Measurements from ENCODE around the gene NUDT22. TPM values are rescaled to one million over a fixed set of nuclear protein-coding genes. Genes with fewer than 3 reads are reported as not detected.

The NUDT22 gene
- total RNA-seq, 3 donors from 2014 or later = 34.2 to 58.0 (median 36.7) TPM

DNA sequence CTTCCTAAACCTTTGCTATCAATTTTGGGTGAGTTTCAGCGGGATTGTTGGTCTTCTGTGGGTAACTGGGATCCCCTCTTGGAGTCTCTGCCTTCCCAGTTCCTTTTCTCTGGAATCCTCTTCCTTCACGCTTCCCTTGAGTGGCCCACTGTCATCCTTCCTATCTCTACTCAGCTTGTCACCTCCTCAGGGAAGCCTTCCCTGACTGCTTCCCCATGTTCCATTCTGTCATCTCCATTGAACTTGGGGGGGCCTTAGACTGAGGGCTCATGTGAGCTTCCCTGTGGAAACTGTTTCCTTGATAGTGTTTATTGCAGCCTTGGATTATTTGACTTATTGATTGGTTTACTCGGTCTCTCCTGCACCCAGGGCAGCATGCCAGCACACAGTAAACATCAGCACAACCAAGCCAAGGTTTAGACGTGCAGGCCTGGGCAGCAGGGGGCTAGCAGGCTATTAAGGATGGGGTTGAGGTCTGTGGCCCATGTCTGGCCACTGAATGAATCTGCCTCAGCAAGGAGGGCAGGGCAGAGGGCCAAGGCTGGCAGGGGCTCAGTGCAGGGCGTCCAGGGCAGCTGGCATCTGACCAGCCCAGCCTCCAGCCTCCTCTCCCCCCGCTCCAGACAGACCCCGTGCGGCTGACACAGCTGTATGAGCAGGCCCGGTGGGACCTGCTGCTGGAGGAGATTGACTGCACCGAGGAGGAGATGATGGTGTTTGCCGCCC, 7.3 kb upstream of the NUDT22 start:
- Histone ChIP-seq H3K4me1 (no peaks in the 10 kb centered on the region), H3K27me3 (no peaks in the 10 kb centered on the region), H3K36me3 (no peaks in the 10 kb centered on the region), H3K27ac (no peak overlapping the region), H3K4me3 (no peak overlapping the region), H3K9me3 (no peaks in the 10 kb centered on the region)
- intact Hi-C loops (cut with DNase I; ENCODE audit: low total_unique reads) = no loop called here
- no peak for DNase-seq (ENCODE audit: low spot score in 2 of 2)
- no peak for TF ChIP-seq POLR2A (IDR thresholded peaks at IDR 0.05)
- TF ChIP-seq, protein P1, sequence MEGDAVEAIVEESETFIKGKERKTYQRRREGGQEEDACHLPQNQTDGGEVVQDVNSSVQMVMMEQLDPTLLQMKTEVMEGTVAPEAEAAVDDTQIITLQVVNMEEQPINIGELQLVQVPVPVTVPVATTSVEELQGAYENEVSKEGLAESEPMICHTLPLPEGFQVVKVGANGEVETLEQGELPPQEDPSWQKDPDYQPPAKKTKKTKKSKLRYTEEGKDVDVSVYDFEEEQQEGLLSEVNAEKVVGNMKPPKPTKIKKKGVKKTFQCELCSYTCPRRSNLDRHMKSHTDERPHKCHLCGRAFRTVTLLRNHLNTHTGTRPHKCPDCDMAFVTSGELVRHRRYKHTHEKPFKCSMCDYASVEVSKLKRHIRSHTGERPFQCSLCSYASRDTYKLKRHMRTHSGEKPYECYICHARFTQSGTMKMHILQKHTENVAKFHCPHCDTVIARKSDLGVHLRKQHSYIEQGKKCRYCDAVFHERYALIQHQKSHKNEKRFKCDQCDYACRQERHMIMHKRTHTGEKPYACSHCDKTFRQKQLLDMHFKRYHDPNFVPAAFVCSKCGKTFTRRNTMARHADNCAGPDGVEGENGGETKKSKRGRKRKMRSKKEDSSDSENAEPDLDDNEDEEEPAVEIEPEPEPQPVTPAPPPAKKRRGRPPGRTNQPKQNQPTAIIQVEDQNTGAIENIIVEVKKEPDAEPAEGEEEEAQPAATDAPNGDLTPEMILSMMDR (IDR thresholded peaks at IDR 0.05) = no peak
- TF ChIP-seq POLR2AphosphoS5 (IDR thresholded peaks at IDR 0.05) = no peak

DNA sequence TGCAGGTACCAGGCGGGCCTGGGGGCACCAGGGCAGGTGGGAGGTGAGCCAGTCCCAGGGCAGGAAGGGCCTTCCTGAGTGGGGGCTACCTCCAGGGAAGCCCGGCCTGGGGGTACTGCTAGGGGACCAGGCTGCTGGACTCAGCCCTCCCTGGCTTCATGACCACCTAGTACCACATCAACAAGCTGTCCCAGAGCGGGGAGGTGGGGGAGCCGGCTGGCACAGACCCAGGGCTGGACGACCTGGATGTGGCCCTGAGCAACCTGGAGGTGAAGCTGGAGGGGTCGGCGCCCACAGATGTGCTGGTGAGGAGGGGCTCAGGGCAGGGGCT, 6.8 kb upstream of the NUDT22 start:
- no peak for DNase-seq (ENCODE audit: low spot score in 2 of 2)
- no peaks in the 10 kb centered on the region for H3K4me1 ChIP-seq
- intact Hi-C loops (cut with DNase I; ENCODE audit: low total_unique reads) = no loop called here
- no peak overlapping the region for H3K4me3 ChIP-seq
- no peaks in the 10 kb centered on the region for H3K9me3 ChIP-seq
- H3K27me3 ChIP-seq = no peaks in the 10 kb centered on the region
- no peaks in the 10 kb centered on the region for H3K36me3 ChIP-seq
- no peak overlapping the region for H3K27ac ChIP-seq
- TF ChIP-seq POLR2A (IDR thresholded peaks at IDR 0.05) (no peak), POLR2AphosphoS5 (IDR thresholded peaks at IDR 0.05) (no peak)
- TF ChIP-seq, protein P1 (IDR thresholded peaks at IDR 0.05) = no peak

DNA sequence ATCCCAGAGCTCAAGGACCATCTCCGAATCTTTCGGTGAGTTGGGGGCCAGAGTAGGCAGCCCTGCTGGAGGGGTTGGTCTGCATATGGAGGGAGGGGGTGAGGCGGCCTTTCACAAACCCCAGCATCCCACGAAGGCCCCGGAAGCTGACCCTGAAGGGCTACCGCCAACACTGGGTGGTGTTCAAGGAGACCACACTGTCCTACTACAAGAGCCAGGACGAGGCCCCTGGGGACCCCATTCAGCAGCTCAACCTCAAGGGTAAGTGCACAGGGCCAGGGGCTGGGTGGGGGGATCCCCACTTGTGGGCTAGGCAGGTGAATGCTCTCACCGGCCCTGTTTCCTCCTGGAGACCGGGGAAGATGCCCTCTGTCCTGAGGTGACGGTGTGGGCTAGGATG, 6.3 kb upstream of the NUDT22 start:
- Histone ChIP-seq H3K9me3 (no peaks in the 10 kb centered on the region), H3K36me3 (no peaks in the 10 kb centered on the region), H3K27ac (no peak overlapping the region), H3K4me1 (no peaks in the 10 kb centered on the region), H3K4me3 (no peak overlapping the region), H3K27me3 (no peaks in the 10 kb centered on the region)
- DNase-seq (ENCODE audit: low spot score in 2 of 2) = no peak
- TF ChIP-seq POLR2AphosphoS5 (IDR thresholded peaks at IDR 0.05) (no peak), POLR2A (IDR thresholded peaks at IDR 0.05) (no peak)
- TF ChIP-seq, protein P1 (IDR thresholded peaks at IDR 0.05) = no peak
- intact Hi-C loops (cut with DNase I; ENCODE audit: low total_unique reads) = no loop called here

DNA sequence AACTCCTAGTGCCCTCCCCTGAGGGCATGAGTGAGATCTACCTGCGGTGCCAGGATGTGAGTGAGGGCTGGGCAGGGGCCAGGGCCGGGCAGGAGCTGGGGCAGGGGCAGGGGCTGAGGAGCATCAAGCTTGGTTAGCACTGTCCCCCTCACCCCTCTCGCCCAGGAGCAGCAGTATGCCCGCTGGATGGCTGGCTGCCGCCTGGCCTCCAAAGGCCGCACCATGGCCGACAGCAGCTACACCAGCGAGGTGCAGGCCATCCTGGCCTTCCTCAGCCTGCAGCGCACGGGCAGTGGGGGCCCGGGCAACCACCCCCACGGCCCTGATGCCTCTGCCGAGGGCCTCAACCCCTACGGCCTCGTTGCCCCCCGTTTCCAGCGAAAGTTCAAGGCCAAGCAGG, 5.8 kb upstream of the NUDT22 start:
- intact Hi-C loops (cut with DNase I; ENCODE audit: low total_unique reads) = no loop called here
- H3K36me3 ChIP-seq = no peaks in the 10 kb centered on the region
- no peaks in the 10 kb centered on the region for H3K4me1 ChIP-seq
- H3K27me3 ChIP-seq = no peaks in the 10 kb centered on the region
- no peak overlapping the region for H3K27ac ChIP-seq
- no peak overlapping the region for H3K4me3 ChIP-seq
- TF ChIP-seq POLR2AphosphoS5 (IDR thresholded peaks at IDR 0.05) = no peak
- TF ChIP-seq POLR2A (IDR thresholded peaks at IDR 0.05) = no peak
- TF ChIP-seq, protein P1 (IDR thresholded peaks at IDR 0.05) = no peak
- no peaks in the 10 kb centered on the region for H3K9me3 ChIP-seq
- DNase-seq (ENCODE audit: low spot score in 2 of 2) = no peak

GRCh38 chr11:64220798-64221197, 5.3 kb upstream of the NUDT22 start:
- TF ChIP-seq, protein P1 (IDR thresholded peaks at IDR 0.05) = no peak
- no peak for TF ChIP-seq POLR2AphosphoS5 (IDR thresholded peaks at IDR 0.05)
- no peak for TF ChIP-seq POLR2A (IDR thresholded peaks at IDR 0.05)
- no peaks in the 10 kb centered on the region for H3K9me3 ChIP-seq
- no peaks in the 10 kb centered on the region for H3K36me3 ChIP-seq
- no peaks in the 10 kb centered on the region for H3K4me1 ChIP-seq
- no peak overlapping the region for H3K4me3 ChIP-seq
- H3K27ac ChIP-seq = no peak overlapping the region
- no peaks in the 10 kb centered on the region for H3K27me3 ChIP-seq
- DNase-seq (ENCODE audit: low spot score in 2 of 2) = no peak
- intact Hi-C loops (cut with DNase I; ENCODE audit: low total_unique reads) = no loop called here
